ENCODE results near the gene FMNL2. TPM values are rescaled to one million over a fixed set of nuclear protein-coding genes. Genes with fewer than 3 reads are reported as not detected.

Gene FMNL2
- total RNA-seq, 1 experiment from 2014 or later: 33.6 TPM

DNA sequence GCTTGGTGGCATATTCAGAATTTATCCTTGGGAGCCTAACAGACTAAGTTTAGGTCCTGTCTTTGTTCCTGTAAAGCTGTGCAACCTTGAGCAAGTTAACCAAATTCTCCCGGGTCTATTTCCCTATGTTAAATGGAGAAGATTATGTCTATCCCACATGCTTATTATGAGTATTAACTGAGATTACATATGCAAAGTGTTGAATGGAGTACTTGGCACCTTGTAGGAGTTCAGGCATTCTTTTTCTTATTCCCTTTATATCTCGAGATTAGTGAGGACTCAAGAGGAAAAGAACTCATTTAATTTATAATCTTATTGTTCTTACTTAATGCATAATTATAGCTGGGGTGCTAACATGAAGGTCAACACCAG lies 184.6 kb downstream of the FMNL2 start:
- Histone ChIP-seq H3K56ac (ENCODE audit: insufficient read length, low read depth, low read length) (no peak overlapping the region), H3K9me3 (ENCODE audit: control insufficient read depth, low read depth, low read length) (no peaks in the 10 kb centered on the region), H2AK5ac (ENCODE audit: insufficient read length, low read length) (no peak overlapping the region), H4K20me1 (ENCODE audit: control insufficient read depth, insufficient read depth, insufficient read length) (no peaks in the 10 kb centered on the region), H3K9ac (ENCODE audit: extremely low read depth, insufficient read length, low read length) (no peak overlapping the region), H3T11ph (ENCODE audit: low read length) (no peak overlapping the region), H3K4ac (ENCODE audit: low read depth, low read length) (no peak overlapping the region), H4K91ac (ENCODE audit: insufficient read length, low read depth, low read length) (no peak overlapping the region), H2BK5ac (ENCODE audit: insufficient read length, low read length) (no peak overlapping the region), H3K79me2 (ENCODE audit: insufficient read depth, low read length) (no peaks in the 10 kb centered on the region), H3K27me3 (ENCODE audit: insufficient read depth, low read length) (no peaks in the 10 kb centered on the region), H3K79me1 (ENCODE audit: insufficient read depth, low read depth, low read length, poor library complexity, severe bottlenecking) (peaks cover 3% of the 10 kb centered on the region), H3K23me2 (ENCODE audit: insufficient read length, low read depth, low read length, poor library complexity, severe bottlenecking) (no peaks in the 10 kb centered on the region), H2AFZ (ENCODE audit: low read length) (no peak overlapping the region), H2BK15ac (ENCODE audit: low read depth, low read length) (no peak overlapping the region), H3K18ac (ENCODE audit: insufficient read length, low read depth, low read length) (no peak overlapping the region), H3K4me1 (ENCODE audit: insufficient read depth, low read length) (no peaks in the 10 kb centered on the region), H4K8ac (replicated peaks; ENCODE audit: insufficient read length, low read depth, low read length) (no peak overlapping the region), H2BK20ac (ENCODE audit: low read depth, low read length, poor library complexity, severe bottlenecking) (no peak overlapping the region), H3K27ac (ENCODE audit: insufficient read length, low read depth, low read length) (no peak overlapping the region), H4K5ac (ENCODE audit: insufficient read length, low read depth, low read length) (no peak overlapping the region), H3K23ac (ENCODE audit: insufficient read length, low read depth, low read length) (no peak overlapping the region), H3K4me2 (ENCODE audit: insufficient read depth, insufficient read length, low read length) (no peak overlapping the region), H3K14ac (ENCODE audit: insufficient read depth, low read length) (no peak overlapping the region), H2BK120ac (ENCODE audit: low read depth, low read length, poor library complexity, severe bottlenecking) (no peak overlapping the region), H2BK12ac (ENCODE audit: insufficient read length, low read depth, low read length) (no peak overlapping the region)
- H3K4me1 Mint-ChIP-seq: peaks cover 17 to 26% of the 10 kb centered on the region in 2 experiments
- H3K4me3 Mint-ChIP-seq: no peak overlapping the region
- no peak for DNase-seq
- WGBS (ENCODE audit: extremely low coverage, insufficient read length, low lambda C conversion rate): no CpG with 5 or more reads among the region's 2 CpGs
- H3K9me3 Mint-ChIP-seq: no peaks in the 10 kb centered on the region
- TF ChIP-seq, protein P1, sequence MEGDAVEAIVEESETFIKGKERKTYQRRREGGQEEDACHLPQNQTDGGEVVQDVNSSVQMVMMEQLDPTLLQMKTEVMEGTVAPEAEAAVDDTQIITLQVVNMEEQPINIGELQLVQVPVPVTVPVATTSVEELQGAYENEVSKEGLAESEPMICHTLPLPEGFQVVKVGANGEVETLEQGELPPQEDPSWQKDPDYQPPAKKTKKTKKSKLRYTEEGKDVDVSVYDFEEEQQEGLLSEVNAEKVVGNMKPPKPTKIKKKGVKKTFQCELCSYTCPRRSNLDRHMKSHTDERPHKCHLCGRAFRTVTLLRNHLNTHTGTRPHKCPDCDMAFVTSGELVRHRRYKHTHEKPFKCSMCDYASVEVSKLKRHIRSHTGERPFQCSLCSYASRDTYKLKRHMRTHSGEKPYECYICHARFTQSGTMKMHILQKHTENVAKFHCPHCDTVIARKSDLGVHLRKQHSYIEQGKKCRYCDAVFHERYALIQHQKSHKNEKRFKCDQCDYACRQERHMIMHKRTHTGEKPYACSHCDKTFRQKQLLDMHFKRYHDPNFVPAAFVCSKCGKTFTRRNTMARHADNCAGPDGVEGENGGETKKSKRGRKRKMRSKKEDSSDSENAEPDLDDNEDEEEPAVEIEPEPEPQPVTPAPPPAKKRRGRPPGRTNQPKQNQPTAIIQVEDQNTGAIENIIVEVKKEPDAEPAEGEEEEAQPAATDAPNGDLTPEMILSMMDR (conservative IDR thresholded peaks at IDR 0.05): no peak
- H3K27me3 Mint-ChIP-seq (ENCODE audit: low read depth): no peaks in the 10 kb centered on the region
- H3K27ac Mint-ChIP-seq: no peak overlapping the region
- peaks cover 0 to 3% (median 0%) of the 10 kb centered on the region in 3 experiments; a peak in 2 of 7 replicates for H3K36me3 Mint-ChIP-seq (ENCODE audit: insufficient read depth in 1 of 3, low read depth in 3 of 3)

All from H9 (cell line).